ENCODE data around the gene NCAN.
A peak's percentile ranks its signal among the peaks of the same experiment; 100 is the strongest.
"Not testable (repeated sequence)": the region's sequence is repeated elsewhere in the genome, so short reads cannot be mapped to it uniquely, and the experiment has no call there.

Gene NCAN

DNA sequence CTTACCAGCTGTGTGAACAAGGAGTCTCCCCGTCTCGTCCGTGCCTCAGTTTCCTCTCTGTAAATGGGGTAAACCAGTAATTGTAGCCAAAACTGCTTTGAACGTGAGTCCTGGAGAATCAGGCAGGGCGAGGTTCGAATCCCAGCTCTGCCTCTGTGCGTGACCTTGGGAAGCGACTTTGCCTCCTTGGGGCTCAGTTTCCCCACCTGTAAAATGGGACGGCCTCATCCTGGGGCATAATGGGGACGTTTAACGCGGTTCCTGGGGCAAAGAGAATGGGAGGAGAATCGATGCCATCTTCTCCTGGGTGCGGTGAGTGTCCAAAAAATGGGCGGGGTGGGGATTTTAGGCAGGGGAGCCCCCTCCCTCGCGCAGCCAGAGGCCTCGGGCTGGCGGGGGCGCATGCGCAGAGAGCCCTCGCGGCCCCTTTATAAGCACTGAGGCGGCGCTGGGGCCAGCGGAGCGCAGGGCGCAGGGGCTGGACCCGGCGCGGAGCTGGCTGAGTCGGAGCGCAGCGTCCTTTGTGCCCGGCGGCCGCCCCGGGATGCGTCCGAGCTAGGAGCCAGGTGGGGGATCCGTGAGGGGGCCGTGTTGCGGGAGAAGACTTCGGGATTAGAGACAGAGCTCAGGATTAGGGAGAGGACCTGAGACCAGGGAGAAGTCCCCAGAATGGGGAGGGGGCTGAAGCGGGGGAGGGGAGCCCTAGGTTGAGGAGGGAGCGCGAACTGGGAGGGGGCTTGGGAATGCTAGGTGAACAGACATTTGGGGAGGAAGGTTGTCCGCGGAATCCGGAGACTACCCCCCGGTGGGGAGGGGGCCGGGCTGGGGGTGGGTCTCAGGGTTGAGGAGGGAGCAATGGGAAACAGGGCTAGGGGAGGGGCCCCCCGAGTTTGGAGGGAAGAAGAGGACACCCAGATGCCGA lies at the start of gene NCAN:
TSS of gene NCAN (plus strand) at position 460 of the 922 bp plus-strand sequence. CDS start 4,996 bp downstream, outside the sequence.
- DNase-seq, result no peak

DNA sequence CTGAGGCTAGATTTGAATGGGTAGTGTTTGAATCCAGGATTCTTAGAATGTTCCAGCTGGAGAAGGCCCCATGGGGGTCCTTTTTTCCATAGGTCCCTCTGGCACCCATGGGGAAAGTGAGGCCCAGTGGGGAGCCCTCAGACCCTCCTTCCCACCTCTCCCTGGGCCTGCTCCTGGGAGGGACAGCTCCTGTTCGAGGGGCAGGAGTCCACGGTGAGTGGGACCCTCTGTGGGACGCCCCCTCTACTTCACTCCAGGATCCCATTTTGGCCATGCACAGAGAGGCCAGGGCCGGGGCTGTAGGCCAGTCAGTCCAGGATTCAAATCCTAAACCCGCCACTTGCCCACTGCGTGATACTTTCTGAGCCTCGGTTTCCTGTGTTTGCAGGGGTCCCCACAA lies 49.3 kb upstream of the NCAN start:
- DNase-seq, result no peak

DNA sequence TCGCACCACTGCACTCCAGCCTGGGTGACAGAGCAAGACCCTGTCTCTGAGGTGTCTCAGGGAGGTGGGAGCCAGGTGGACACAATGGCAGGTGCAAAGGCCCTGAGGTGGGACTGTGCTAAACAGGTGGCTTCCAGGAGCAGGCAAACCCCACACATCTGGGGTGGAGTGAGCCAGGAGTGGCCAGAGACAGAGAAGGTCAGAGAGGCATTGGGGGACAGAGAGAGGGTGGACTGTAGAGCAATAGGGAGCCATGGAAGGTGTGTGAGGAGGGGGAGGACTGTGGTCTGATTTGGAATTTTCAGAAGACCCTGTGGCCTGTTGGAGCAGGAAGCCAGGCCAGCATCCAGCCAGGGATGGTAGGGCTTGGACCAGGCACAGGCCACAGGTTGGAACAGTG lies 46.4 kb upstream of the NCAN start:
- DNase-seq, result no peak

DNA sequence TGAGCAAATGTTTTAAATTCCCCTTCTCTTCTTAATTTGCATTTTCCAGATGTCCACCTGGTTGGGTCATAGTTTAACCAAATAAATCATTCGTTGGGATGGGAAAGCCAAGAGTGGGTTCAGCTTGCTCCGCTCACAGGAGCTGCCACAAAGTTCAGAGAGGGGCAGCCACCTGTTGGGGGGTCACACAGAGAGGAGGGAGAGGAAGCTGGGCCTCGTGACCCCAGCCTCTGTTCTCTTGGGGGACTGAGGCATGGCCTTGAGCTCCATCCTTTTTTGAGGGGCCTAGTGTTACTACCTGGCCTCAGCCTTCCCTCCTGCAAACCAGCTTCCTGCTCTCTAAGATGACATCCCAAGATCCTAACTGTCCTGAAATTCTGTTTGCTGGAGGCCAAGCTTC lies 44.1 kb upstream of the NCAN start:
- no peak for DNase-seq

DNA sequence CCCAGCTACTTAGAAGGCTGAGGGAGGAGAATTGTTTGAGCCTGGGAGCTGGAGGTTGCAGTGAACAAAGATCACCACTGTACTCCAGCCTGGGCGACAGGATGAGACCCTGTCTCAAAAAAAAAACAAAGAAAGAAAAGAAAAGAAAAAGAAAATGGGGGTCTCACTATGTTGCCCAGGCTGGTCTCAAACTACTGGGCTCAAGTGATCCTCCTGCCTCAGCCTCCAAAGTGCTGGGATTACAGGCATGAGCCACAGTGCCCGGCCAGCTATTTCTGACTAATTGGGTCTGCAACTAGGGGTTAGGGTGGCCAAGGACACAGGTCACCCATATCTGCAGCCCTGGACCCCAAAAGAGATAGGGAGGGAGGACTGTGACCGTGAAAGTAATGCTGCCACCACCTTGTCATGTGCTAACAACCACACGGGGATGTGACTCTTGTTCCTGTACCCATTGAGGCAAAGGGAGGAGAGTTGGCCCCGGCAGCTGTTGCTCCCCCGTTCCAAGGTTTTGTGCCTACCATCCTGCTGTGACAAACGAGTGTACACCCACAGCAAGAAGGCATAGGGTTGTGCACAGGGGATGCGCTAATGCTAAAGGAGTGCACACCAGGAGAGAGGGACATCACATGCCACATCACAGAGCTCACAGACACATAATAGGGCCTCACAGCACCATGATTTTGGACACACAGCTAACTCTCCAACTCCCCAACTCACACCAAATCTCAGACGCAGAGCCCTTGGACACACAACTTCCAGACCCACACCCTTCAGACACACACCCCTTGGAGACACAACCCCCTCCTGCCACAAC lies 42.3 kb upstream of the NCAN start:
- no peak for DNase-seq

DNA sequence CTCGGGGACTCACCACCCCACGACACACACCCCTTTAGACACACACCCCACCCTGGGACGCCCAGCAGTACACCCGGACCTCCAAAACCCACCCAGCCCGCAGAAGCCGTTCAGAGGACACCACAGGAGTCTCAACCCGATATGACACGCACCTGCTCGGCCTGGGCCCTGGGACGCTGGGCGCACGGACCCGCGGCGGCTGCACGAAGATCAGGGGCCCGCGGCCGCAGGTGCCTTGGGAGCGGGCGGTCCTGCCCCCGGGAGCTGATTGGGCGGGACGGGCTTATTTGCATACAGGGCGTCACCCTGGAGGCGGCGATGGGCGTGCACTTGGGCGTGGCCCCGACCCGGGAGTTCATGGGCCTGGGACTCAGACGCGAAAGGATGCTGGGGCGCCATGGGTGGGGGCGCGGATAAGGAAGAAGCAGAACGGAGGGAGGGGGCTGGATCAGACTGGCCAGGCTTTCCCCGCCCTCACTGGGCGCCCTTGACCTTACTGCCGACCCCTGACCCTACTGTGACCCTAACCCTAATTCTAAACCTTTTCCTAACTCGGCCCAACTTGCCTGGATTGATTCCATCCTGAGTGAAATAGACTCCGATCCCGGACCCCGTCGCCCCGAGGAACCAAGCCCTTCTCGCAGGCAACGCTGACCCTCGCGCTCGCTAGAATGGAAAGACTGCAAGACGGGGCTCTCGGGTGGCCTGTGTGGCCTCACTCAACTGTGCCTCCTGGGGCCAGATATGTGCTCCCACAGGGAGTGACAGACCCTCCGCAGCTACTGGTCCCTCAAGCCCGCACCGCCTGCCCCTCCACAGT lies 41.5 kb upstream of the NCAN start, which contains the start of gene MEF2B:
TSS of gene MEF2B (minus strand) at position 211 of the 820 bp plus-strand sequence. CDS start 19,528 bp downstream, outside the sequence.
- peak; percentile 74 for DNase-seq

DNA sequence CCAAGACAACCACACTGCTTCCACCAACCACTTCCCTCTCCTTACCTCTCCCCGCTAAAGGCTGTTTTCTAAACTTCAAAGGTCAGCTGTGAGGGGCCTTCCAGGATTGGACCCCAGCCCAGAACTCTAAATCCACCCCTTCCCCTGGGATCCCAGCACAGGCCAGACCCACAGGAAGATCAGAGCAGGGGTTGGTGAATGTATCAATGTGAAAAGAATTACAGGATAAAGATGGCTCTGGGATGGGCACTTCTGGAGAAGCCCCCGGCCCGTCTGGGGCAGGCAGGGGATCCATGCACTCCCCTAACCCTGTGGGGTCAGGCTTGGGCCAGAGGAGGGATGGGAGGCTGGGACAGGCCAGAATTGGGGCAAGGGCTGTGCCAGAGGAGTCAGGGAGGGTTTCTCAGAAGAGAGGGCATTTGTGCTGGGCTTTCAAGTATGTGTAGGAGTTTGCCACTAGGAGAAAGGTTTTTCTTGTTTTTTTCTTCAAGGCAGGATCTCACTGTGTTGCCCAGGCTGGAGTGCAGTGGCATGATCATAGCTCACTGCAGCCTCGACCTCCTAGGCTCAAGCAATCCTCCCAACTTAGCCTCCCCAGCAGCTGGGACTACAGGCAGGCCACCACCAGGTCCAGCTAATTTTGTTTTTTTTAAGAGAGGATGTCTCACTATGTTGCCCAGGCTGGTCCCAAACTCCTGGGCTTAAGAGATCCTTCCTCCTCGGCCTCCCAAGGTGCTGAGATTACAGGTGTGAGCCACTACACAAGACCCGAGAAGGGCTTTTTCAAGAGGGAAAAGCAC lies 40.7 kb upstream of the NCAN start:
- DNase-seq, result no peak

DNA sequence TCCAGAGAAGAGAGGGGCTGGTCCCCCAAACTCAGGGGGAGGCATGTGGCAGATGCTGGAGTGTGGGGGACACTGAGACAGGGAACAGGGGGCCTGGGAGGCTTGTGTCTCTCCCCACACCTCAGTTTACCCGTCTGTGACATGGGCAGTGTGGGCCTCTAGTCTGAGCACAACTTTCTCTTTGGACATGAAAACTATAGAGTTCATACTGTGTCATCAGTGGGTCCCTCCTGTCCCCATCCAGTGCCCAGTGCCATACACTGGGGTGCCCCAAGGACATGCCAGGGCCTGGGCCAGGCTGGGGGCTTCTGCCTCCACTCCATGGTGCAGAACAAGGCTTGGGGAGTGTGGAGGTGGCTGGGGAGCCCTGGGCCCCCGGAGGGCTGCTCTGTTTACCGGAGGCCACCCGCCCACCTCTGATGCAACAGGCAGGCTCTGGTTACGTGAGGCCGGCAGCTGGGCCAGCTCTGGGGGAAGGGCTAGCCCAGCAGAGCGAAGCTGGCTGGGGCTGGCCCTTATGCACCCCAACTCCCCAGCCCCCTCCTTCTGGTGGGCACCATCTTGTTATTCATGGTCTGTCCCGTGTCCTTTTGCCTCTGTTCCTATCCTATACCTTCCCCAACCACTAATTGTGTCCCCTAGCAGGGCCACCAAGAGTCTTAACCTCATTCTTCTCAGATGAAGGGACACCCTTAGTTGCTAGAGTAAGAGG lies 39.8 kb upstream of the NCAN start:
- DNase-seq, result no peak

DNA sequence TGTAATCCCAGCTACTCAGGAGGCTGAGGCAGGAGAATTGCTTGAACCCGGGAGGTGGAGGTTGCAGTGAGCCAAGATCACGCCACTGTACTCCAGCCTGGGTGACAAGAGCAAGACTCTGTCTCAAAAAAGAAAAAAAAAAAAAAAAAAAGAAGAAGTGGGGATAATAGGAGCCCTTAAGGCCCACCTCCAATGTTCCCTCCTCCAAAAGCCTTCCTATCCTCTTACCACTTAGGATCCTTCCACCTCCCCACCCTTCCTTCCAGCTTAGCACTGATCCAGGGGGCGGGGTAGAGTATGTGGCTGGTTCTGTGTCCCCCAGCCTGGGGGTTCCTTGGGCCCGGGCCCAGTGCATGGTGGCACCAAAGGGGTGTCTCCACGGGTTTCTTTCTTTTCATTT lies 38.5 kb upstream of the NCAN start:
- DNase-seq, result not testable (repeated sequence)

GRCh38 chr19:19176950-19177349 lies 34.8 kb upstream of the NCAN start:
- DNase-seq, result no peak

DNA sequence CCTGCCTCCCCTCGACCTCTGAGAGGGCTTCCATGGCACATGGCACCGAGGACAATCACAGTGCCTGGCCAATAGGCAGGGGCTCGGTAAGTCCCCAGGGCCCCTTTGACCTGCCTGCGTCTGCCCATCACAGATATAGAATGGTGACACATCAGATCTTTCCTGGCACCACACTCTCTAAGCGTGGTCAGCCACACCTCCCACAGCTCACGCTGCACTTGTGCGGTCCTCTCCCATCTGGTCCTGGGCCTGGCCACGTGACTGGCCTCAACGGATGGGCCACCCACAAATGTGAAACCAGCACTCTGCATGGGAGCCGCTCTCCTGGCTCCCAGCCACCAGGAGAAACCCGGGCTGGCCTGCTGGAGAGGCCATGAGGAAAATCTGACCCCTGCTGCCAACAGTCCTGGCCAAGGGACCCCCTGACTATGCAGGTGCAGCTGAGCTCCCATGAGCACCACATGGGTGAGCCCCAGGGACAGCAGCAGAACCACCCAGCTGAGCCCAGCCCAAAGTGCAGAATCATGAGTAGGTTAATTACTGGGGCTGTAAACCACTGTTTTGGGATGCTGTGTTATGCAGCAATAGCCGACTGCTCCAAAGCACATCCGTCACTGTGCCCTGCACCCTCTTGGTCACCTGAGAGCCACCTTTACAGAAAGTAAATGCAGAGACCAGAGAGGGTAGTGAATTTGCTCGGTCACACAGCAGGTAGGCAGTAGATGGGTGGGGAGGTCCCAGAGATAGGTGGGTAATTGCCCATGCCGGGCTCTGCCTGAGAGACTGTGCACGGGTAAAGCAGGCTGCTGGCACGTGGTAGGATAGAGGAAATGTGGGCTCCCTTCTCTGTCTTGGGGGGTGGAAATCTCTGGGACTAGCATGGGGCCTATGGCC lies 32.0 kb upstream of the NCAN start:
- no peak for DNase-seq

DNA sequence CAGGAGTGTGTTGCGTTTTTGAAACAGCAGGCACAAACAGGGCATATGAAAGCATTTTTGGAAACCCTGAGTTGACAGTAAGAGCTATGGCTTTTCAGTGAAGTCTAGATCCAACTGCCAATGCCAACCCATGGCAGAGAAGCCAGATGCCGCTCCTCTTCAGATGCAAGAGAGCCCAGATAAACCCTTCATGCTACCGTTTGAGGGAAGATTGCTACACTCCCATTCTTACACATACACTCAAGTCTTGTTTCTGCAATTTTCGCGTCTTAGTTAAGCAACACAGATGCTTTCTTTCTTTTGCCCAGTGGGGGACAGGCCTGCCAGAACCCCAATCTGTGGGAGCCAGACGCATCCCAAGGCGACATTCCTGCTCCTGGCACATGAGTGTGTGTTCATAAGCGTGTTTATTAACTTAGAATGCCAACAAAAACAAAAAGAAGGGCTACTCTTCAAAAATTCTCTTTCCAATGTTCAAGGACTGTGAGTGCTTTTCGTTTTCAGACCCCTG lies 30.2 kb upstream of the NCAN start:
- no peak for DNase-seq

- no peak for DNase-seq
These were observed 25.7 kb upstream of the NCAN start for GRCh38 chr19:19185853-19186740.

- no peak for DNase-seq
These were observed 25.0 kb upstream of the NCAN start for GRCh38 chr19:19186742-19187141.

DNA sequence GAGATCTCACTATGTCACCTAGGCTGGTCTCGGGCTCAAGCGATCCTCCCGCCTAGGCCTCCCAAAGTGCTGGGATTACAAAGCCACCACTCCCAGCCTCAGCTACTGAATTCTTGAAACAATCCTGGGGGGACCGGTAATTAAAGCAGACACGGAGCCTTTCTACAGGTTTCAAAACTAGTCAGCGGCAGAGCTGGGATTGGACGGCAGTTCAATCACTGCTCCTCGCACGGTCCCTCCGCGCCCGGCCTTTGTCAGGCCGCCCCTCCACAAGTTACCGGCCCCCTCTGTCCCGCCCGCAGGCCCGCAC lies 20.0 kb upstream of the NCAN start:
- no peak for DNase-seq

DNA sequence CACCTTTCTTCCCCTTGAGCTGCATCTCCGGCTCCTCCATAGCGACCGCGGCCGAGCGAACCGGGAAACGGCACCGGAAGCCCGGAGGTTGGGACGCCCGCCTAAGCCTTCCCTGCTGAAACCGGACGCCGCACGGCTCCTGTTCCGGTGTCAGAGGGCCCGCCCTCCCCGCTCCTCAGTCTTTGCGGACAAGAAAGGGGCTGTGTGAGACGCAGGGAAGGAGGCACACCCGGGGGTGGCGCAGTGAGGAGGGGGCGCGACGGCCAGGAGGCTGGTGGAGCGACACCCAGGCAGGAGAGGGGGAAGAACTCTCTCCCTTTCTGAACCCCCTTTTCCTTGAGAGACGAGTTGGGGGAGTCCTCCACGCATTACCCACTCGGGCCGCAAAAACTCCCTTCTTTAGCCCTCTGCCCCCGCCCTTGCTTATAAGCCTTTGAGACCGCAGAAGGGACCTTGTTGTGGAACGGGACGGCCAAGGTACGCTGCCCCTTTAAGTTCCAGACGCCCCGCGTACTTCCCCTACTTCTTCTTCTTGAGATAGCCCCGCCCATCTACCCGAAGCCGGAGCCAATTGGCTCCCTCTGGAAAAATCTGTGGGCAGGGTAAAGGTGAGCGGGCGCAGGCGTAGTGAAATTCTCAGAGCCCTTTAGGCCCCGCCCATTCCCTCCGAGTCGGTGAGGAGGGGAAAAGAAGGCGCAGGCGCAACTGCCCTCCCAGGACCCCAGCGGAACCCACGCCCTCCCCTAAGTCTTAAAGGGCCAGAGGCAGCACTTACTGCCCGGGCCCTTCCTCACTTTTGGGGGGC lies 19.5 kb upstream of the NCAN start, which contains the start of the genes BORCS8 and RFXANK:
TSS of gene BORCS8 (minus strand) at position 75 of the 805 bp plus-strand sequence. CDS start at position 40, 35 bp downstream.
TSS of gene RFXANK (plus strand) at position 181 of the 805 bp plus-strand sequence. CDS start 1,689 bp downstream, outside the sequence.
- DNase-seq, result peak; percentile 98

- DNase-seq, result no peak
These were observed 18.8 kb upstream of the NCAN start for GRCh38 chr19:19192910-19193423.

DNA sequence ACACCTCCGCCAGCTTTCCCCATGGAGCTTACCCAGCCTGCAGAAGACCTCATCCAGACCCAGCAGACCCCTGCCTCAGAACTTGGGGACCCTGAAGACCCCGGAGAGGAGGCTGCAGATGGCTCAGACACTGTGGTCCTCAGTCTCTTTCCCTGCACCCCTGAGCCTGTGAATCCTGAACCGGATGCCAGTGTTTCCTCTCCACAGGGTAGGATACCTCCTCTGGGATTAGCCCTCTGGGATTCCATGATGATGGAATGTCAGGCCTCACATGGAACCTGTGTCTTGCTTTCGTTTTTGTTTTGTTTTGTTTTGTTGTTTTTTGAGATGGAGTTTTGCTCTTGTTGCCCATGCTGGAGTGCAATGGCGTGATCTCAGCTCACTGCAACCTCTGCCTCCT lies 17.8 kb upstream of the NCAN start:
- DNase-seq, result no peak
